NCI-H2107 treated with DMSO at 0.1 percent for 48 hours (cell line): ENCODE results near the gene WTIP.
"Not testable (repeated sequence)": the region's sequence is repeated elsewhere in the genome, so short reads cannot be mapped to it uniquely, and the experiment has no call there.

Experiments used
- DNase-seq: peaks from one replicate; lab custom pipeline; 2025; ENCODE audit not compliant: unreplicated experiment; lab: John Stamatoyannopoulos, UW

WTIP gene

GRCh38 chr19:34475975-34476594 lies 5.5 kb upstream of the WTIP start:
- no peak for DNase-seq

DNA sequence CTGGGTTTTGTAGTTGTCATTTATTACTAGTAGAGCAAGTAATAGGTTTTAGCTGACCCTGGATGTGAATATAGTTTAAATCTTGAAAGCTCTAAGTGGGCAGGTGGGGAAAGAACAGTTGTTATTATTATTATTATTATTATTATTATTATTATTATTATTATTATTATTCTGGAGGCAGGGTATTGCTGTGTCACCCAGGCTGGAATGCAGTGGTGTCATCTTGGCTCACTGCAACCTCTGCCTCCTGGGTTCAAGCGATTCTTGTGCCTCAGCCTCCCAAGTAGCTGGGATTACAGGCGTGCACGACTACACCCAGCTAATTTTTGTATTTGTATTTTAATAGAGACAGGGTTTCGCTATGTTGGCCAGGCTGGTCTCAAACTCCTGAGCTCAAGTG lies 3.1 kb upstream of the WTIP start:
- not testable (repeated sequence) for DNase-seq

DNA sequence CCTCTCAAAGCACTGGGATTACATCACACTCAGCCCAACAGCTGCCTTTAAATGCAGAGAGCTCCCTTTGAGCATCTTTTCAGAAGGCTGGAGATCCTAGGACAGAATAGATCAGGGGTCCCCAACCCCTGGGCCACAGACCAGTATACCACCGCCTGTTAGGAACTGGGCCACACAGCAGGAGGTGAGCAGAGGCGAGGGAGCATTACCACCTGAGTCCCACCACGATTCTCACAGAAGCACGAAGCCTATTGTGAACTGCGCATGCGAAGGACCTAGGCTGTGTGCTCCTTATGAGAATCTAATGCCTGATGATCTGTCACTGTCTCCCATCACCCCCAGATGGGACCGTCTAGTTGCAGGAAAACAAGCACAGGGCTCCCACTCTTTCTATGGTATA lies 2.2 kb upstream of the WTIP start:
- no peak for DNase-seq

GRCh38 chr19:34480491-34480890 lies 1.1 kb upstream of the WTIP start:
- DNase-seq, result no peak

- no peak for DNase-seq
Observed at GRCh38 chr19:34481861-34482379, 362 bp downstream of the WTIP start.

DNA sequence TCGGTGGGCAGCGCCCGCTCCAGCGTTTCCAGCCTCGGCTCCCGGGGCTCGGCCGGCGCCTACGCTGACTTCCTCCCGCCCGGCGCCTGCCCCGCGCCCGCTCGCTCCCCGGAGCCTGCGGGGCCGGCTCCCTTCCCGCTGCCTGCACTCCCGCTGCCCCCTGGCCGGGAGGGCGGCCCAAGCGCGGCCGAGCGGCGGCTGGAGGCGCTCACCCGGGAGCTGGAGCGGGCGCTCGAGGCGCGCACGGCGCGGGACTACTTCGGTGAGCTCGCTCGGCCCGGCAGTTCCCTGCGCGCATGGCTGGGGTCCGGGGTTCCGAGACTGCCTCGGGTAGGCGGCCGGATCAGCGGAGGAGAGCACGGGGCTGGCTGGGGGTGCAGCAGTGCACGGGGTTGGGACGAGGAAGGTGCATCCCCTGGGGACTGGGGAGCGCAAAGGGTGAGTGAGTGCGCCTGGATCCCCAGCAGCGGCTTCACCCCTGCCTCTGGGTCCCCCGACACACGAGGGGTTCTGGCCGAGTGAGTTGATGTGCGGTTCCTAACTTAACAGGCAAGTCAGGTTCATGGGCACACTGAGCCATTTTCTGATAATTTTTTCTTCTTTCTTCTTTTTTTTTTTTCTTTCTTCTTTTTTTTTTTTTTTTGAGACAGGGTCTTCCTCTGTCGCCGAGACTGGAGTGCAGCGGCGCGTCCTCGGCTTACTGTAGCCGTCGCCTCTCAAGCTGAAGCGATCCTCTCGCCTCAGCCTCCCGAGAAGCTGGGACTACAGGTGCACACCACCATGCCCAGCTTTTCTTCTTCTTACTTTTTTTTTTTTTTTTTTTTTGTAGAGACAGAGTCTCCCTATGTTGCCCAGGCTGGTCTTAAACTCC lies 1.1 kb downstream of the WTIP start:
- no peak for DNase-seq

DNA sequence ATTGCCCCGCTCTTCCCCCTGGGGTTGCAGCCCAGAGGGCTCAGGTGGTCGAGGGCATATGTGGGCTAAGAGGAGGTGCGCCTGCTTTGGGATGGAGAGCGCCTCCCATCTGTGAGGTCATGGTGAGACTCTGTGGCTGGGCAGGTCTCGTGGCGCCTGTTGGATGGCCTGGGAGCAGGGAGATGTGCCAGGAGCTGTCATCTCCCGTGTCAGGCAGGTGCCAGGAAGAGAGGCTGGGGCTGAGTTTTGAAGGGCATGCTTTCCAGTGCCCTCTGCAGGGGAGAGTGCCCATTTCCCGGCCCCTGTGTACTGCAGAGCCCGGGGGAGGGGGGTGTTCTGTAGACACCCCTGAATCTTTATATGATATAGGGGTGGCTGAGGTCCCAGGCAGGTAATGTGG lies 2.8 kb downstream of the WTIP start:
- no peak for DNase-seq

DNA sequence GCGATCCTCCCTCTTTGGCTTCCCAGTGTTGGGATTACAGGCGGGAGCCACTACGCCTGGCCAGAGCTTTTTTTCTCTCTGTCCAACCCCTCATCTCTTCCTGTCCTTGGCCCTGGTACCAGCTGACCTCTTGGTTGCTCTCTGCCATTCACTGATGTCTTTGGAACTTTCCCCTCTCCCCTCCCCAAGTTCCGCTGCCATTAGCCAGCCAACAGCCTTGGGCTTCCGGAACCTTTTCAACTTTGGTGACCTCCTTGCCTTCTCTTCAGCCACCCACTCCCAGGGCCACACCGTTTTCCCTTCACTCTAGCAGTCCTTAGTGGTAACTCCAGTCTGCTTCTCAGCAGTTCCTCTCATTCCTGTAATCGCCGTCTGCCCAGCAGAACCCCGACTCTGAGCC lies 4.3 kb downstream of the WTIP start:
- DNase-seq, result no peak

DNA sequence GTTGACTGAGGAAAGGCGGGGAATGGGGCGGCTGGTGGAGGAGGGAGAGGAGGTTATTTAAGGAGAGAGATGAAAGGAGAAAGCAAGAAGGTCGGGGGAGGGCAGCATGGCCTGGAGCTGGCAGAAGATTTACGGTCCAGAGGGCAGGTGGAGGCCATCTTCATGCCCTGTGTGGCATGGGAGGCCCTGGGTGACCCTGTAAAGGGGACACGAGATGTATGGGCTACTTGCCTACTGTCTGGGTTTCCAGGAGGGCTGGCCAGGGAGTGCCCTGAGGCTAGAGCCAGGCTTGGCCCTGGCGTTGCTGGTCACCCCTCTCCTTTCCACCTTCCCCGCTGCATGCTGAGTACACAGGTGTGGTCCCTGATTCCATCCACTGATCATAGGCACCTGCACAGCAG lies 6.1 kb downstream of the WTIP start:
- DNase-seq, result no peak

DNA sequence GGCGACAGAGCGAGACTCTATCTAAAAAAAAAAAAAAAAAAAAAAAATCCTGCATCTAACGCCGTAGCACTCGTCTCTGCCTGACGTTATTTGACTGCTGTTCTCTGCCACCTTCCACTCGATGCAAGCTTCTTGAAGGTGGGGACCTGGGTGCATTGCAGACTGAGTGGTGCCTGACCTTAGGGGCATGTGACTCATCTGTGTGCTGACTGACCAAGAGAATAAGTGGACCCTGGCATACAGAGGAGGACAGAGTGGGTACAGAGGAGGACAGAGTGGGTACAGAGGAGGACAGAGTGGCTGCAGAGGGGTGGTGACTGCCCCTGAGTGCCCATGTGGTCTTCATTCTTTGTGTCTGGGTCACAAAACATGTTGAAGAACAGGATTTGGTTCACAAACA lies 7.6 kb downstream of the WTIP start:
- no peak for DNase-seq

DNA sequence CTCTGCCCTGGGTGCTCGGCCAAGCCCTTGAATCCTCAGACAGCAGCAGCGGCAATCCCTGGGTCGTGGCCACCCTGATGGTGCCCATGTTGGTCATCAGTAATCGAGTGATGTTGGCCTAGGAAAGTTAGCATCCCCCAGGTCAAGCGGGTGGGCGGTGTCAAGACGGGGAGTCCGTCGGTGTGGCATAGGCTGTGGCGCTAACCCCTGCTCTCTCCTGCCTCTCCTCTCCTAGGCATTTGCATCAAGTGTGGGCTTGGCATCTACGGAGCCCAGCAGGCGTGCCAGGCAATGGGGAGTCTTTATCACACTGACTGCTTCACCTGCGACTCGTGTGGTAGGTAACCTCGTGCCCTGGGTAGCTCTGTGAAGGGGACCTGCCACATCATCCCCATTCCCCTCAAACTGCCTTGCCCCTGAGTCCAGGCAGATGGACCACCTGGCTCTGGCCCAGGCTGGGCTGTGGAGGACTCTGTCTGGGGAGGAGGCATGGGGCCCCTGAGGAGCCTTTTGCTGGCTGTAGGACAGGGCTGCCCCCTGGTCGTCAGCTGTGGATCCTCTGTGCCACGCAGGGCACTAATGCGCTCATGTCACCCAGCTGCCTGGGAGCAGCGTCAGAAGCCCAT lies 8.7 kb downstream of the WTIP start:
- no peak for DNase-seq

DNA sequence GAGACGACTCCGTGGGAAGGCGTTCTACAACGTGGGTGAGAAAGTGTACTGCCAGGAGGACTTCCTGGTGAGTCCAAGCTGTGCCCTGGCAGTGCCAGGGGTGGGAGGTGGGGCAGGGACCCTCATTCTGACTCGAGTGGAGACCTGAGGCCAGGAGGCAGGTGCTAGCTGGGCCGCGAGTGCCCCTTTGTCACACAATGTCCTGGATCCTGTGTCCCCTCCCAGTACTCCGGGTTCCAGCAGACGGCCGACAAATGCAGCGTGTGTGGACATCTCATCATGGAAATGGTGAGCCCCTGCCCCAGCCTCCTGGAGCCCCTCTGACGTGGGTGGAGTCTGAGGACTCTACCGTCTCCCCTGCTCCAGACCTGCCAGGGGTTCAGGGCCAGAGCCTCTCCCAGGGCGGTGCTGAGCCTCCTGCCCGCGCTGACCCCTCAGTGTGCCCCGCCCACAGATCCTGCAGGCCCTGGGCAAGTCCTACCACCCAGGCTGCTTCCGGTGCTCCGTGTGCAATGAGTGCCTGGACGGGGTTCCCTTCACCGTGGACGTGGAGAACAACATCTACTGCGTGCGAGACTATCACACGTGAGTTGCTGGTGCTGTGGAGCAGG lies 11.6 kb downstream of the WTIP start:
- DNase-seq, result no peak

DNA sequence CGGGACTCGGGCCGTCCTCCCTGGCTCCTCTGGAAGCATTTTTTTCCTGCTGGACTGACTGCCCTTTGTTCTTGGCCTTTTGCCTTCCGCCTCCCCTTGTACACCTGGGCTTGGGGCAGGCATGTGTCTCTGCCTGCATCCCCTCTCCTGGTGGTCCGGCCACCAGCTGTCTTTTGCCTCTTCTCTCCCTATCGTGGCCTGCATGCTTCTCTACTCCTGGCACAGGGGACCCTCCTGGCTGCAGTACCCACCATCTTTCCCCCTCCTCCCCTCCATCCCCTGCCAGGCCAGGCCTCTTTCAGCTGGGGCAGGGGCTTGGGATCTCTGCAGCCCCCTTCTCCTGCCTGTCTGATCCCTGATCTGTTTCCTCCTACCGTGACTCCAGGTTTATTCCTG lies 12.1 kb downstream of the WTIP start:
- DNase-seq, result no peak

DNA sequence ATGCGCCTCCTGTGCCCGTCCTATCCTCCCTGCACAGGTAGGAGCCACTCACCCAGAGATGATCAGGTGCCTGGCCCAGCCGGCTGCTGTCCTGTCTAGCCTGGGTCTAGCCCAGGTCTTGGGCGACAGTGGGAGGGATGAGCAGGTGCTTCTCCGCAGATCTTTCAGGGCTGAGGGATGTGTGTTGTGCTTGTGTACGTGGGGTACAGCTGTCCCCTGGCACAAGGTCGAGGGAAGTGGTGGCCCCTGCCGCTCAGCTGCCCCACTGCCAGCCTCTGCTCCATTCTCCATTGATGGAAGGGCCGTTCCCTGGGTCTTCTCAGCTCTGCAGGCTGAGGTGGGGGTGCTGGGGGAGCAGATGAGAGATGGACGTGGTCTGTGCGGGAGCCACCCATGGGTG lies 13.0 kb downstream of the WTIP start:
- DNase-seq, result no peak

DNA sequence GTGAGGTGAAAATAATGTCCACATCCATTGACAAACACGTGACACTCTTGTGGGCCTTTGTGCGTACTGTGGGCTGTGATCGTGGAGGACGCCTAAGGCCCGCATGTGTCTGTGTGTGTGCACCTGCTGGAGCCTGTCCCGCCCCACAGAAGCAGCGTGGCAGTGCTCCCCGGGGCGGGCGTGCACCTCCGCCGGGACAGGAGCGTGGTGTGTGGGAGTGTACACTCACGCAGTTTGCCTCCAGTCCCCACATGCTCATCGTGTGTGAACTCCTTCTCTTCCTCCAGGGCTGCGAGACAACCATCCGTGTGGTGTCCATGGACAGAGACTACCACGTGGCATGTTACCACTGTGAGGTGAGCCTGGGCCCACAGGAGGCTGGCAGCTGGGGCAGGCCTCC lies 13.9 kb downstream of the WTIP start:
- no peak for DNase-seq

DNA sequence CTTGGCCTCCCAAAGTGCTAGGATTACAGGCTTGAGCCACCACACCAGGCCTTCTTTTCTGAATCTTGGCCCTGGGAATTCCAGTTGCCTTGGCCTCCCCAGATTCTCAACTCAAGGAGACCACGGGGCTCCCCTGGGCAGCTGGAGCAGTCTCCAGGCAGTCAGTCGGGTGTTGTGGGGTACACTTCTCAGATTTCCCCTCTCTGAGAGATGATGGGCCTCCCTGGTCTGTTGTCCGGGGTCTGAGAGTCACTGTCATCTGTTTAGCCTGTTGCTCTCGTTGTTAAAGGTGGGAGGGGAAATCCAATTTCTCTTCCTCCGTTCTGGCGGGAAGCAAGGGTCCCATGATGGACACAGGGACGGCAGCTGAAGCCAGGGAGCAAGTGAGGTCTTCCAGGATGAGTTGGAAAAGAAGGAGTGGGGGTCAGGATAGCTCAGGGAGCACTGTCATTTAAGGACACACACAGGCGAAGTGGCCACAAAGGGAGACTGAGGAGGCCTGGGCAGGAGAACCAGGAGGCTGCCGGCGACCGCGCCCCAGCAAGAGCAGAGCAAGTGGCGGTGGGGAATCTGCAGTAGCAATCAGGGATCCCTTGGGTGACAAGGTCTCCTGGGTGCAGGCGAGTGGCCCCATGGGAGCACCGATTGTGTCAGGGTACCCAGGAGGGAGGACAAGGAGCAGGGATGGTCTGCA lies 15.7 kb downstream of the WTIP start:
- DNase-seq, result no peak

DNA sequence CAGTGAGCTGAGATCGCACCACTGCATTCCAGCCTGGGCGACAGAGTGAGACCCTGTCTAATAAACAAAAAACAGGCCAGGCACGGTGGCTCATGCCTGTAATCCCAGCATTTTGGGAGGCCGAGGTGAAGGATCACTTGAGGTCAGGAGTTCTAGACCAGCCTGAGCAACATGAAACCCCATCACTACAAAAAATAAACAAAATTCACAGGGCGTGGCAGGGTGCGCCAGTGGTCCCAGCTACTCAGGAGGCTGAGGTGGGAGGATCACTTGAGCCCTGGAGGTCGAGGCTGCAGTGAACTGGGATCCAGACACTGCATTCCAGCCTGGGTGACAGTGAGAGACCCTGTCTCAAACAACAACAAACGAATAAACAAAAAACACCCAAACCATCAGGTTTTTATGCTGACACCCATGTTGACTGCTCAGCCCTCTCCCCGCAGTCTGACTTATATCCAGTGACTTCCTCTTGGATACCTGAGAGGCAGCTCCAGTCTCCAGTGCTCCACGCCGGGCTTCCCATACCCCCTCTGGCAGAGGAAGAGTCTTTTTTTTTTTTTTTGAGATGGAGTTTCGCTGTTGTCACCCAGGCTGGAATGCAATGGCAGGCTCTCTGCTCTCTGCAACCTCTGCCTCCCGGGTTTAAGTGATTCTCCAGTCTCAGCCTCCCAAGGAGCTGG lies 17.7 kb downstream of the WTIP start:
- DNase-seq, result no peak

DNA sequence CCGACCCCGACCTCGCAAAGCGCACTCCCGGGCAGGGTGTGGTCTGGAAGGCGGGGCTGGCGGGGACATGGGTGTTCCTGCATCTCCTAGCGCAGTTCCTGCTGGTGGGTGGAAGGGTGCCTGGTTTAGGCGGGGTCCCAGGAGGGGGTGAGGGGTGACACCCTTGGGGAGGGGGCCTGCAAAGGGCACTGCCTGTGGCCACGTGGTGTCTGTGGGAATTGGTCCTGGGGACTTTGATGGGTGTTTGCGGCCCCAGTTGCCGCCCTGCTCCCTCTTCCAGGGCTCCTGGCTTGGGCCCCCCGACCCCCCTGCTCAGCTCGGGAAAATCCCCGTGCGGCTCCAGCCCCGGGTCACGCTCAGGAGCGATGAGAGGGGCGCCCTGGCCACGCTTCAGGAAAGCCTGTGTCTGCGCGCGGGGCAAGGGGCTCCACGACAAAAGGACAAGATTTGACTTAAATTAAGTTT lies 19.1 kb downstream of the WTIP start:
- no peak for DNase-seq

GRCh38 chr19:34501339-34502320 lies 20.1 kb downstream of the WTIP start:
- DNase-seq, result peak; percentile 79
